Activated CD4-positive, alpha-beta T cell treated with anti-CD3 and anti-CD28 coated beads, Interleukin-2, amount 10 ng/mL, durations not matched to agents 7 days and 5 days (primary cell): ENCODE data around the gene BTBD17. TPM values are rescaled to one million over a fixed set of nuclear protein-coding genes. Genes with fewer than 3 reads are reported as not detected.
"Not testable (repeated sequence)": the region's sequence is repeated elsewhere in the genome, so short reads cannot be mapped to it uniquely, and the experiment has no call there.

Experiments used
- CTCF ChIA-PET: fragments of 350-600 bp; sonication (Branson Sonifier 250); formaldehyde crosslinking; loops from one replicate; lab custom pipeline; 2021; ENCODE audit warnings: antibody characterized with exemption; lab: Charles Lee
- POLR2A ChIA-PET: fragments of 350-600 bp; sonication (Branson Sonifier 250); formaldehyde crosslinking; loops from one replicate; lab custom pipeline; 2021; ENCODE audit warnings: antibody characterized with exemption; lab: Charles Lee
- DNase-seq: peaks from one replicate; pipeline ENCODE4 v3.0.0-alpha.2; 2020
- H3K27ac Mint-ChIP-seq: one replicate; pipeline ENCODE4 v1.8.0; 2021; ENCODE audit warnings: mild to moderate bottlenecking, moderate library complexity, mixed read lengths
- H3K27me3 Mint-ChIP-seq: one replicate; pipeline ENCODE4 v1.8.0; 2021; ENCODE audit warnings: mixed read lengths
- H3K36me3 Mint-ChIP-seq: one replicate; pipeline ENCODE4 v1.8.0; 2021; ENCODE audit warnings: low read depth, mixed read lengths
- H3K4me1 Mint-ChIP-seq: one replicate; pipeline ENCODE4 v1.8.0; 2021; ENCODE audit warnings: mixed read lengths
- H3K4me3 Mint-ChIP-seq: one replicate; pipeline ENCODE4 v1.8.0; 2021; ENCODE audit warnings: mild to moderate bottlenecking, moderate library complexity, mixed read lengths
- H3K9me3 Mint-ChIP-seq: one replicate; pipeline ENCODE4 v1.8.0; 2021; ENCODE audit warnings: mixed read lengths
- total RNA-seq, 2 experiments: library from RNA; stranded (reverse); gene quantifications; one replicate each; pipeline ENCODE4 v1.2.3, GENCODE V29; 2021

The BTBD17 gene
- not detected for total RNA-seq

DNA sequence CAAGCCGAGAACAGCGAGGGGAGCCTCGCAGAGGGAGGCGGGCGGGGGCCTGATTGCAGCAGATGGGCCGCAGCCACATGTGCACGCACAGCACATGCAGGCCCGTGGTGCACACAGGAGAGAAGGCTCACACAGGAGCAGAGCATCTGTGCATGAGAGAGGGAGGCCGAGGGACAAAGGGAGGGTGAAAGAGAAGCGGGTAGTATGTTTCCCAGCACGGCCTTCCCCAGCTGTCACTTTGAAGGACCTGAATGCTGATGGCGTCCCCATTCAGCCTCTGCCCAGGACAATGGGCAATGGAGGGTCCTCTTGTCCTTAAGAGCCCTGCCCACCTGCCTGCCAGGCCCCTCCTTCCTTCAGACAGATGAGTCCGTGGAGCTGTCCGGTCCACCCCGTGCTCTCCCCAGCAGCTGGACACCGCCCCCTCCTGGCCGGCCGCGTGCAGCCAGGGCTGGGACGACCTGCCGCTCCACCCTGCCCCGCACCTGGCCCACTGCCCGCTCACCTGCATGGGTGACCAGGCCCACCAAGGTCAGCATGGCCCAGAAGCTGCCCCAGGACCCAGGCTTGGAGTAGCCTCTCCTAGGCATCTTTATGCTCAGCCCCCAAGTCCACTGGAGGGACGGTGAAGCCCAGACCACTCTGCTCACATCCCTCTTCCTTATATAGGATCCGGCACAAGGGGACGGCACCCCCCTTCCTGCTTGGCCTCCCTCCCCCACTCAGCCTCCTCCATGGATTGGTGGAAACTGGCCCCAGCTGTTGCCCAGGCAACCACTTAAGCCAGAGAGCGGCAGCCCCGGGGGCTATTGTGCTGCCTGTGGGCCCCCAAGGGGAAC, at the start of gene BTBD17:
TSS of gene BTBD17 (minus strand) at position 639 of the 839 bp plus-strand sequence. CDS start at position 590, 49 bp downstream.
- ChIA-PET CTCF (interaction anchor here (0.9 to 3.2 kb wide), 6 partner anchors 9 to 232 kb away, joined by 3 to 11 read pairs (median 4); no protein-coding TSS in a partner anchor), POLR2A (no interaction called here)
- peaks cover 2% of the 10 kb centered on the region for H3K4me1 Mint-ChIP-seq
- no peaks in the 10 kb centered on the region for H3K9me3 Mint-ChIP-seq
- peaks cover 26% of the 10 kb centered on the region for H3K27me3 Mint-ChIP-seq
- H3K27ac Mint-ChIP-seq: no peak within 1 kb of the TSS
- H3K36me3 Mint-ChIP-seq: no peaks in the 10 kb centered on the region
- H3K4me3 Mint-ChIP-seq: no peak within 1 kb of the TSS
- DNase-seq: peak; percentile 37

GRCh38 chr17:74410001-74410443, 48.4 kb upstream of the BTBD17 start:
- CTCF ChIA-PET: interaction anchor here (2.2 kb wide), 1 partner anchor 31 kb away, joined by 4 read pairs; no protein-coding TSS in a partner anchor
- no peak overlapping the region for H3K27ac Mint-ChIP-seq

DNA sequence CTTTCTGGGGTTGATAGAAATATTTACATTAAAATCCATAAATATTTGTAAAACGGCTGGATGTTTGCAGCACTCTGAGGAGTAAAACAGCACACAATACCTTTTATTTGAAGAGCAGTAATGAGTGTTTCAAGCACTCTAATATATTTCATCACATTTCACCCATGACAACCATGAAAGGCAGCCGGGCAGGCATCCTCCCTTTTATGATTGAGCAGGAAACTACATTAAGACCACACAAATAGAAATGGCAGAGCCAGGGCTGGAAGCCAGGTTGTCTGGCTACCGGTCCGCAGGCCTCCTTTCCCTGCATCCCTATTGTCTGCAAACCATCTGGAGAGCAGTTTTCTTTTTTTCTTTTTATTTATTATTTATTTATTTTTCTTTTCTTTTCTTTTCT, 47.1 kb upstream of the BTBD17 start:
- Mint-ChIP-seq H3K27ac (no peak overlapping the region), H3K27me3 (peaks cover 2% of the 10 kb centered on the region), H3K4me1 (peaks cover 1% of the 10 kb centered on the region), H3K36me3 (no peaks in the 10 kb centered on the region), H3K9me3 (no peaks in the 10 kb centered on the region), H3K4me3 (no peak overlapping the region)
- ChIA-PET CTCF (interaction anchor here (2.2 kb wide), 1 partner anchor 30 kb away, joined by 4 read pairs; no protein-coding TSS in a partner anchor), POLR2A (no interaction called here)
- no peak for DNase-seq

More at GRCh38 chr17:74410001-74410443, 48.4 kb upstream of the BTBD17 start:
- POLR2A ChIA-PET: no interaction called here
- Mint-ChIP-seq H3K4me1 (peaks cover 1% of the 10 kb centered on the region), H3K36me3 (no peaks in the 10 kb centered on the region), H3K9me3 (no peaks in the 10 kb centered on the region), H3K27me3 (peaks cover 2% of the 10 kb centered on the region), H3K4me3 (no peak overlapping the region)
- no peak for DNase-seq

DNA sequence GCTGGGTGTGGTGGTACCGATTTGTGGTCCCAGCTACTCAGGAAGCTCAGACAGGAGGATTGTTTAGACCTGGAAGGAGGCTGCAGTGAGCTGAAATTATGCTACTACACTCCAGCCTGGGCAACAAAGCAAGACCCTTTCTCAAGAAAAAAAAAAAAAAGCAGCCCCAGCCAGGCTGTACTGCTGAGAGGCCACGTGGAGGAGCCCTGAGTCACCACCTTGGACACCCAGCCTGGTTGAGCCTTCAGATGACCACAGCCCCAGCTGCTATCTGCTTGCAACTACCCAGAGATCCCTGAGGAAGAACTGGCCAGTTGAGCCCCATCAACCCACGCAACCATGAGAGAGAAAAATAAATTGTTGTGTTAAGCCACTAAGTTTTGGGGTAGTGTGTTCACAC, 46.6 kb upstream of the BTBD17 start:
- CTCF ChIA-PET: no interaction called here
- Mint-ChIP-seq H3K4me3 (no peak overlapping the region), H3K36me3 (no peaks in the 10 kb centered on the region), H3K4me1 (peaks cover 1% of the 10 kb centered on the region), H3K9me3 (no peaks in the 10 kb centered on the region), H3K27me3 (peaks cover 2% of the 10 kb centered on the region), H3K27ac (no peak overlapping the region)
- DNase-seq: no peak
- POLR2A ChIA-PET: no interaction called here

DNA sequence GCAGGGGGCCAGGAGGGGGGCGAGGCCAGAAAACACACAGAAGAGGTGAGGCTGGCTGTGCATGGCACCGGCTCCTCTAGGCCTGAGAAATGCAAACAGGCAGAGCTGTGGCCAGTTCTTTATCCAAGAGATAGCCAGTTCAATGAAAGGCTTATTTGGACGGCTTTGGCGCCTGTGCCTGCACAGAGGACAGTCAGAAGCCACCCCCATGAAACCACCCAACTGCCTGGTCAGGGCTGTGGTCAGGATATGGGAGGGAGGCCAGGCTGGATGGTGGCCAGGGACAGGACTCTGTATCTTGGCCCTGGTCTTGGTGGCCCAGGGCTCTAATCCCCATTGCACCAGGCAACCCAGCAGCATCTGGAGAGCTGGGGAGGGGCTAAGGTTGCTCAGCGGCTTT, 45.7 kb upstream of the BTBD17 start:
- Mint-ChIP-seq H3K9me3 (no peaks in the 10 kb centered on the region), H3K27me3 (peaks cover 2% of the 10 kb centered on the region), H3K4me3 (no peak overlapping the region), H3K4me1 (peaks cover 1% of the 10 kb centered on the region), H3K27ac (no peak overlapping the region), H3K36me3 (no peaks in the 10 kb centered on the region)
- DNase-seq: no peak
- CTCF ChIA-PET: no interaction called here
- POLR2A ChIA-PET: interaction anchor here (0.5 kb wide), 1 partner anchor 109 kb away, joined by 4 read pairs; no protein-coding TSS in a partner anchor

- not testable (repeated sequence) for H3K27me3 Mint-ChIP-seq, H3K36me3 Mint-ChIP-seq, H3K4me3 Mint-ChIP-seq, H3K27ac Mint-ChIP-seq, H3K9me3 Mint-ChIP-seq, DNase-seq, H3K4me1 Mint-ChIP-seq
- CTCF ChIA-PET: interaction anchor here (1.1 to 1.4 kb wide), 2 partner anchors 26 to 37 kb away, joined by 4 to 5 read pairs; no protein-coding TSS in a partner anchor
- POLR2A ChIA-PET: interaction anchor here (0.7 kb wide), 1 partner anchor 77 kb away, joined by 3 read pairs; no protein-coding TSS in a partner anchor
These were observed 43.6 kb upstream of the BTBD17 start for GRCh38 chr17:74405311-74405710.

DNA sequence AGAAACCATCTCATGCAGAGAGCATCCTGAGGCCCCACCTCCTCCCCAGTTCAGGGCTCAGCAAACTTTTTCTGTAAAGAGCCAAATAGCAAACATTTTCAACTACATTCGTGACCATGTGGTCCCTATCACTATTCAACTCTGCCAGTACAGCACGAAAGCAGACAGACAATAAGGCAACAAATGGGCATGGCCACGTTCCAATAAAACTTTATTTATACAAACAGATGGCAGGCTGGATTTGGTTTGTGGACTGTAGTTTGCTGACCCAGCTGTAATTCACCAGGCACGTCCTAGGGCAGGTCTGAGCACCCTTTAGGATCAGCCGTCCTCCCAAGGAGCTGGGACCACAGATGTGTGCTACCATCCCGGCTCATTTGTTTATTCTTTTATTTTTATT, 43.1 kb upstream of the BTBD17 start:
- Mint-ChIP-seq H3K27ac (no peak overlapping the region), H3K27me3 (peaks cover 2% of the 10 kb centered on the region), H3K36me3 (no peaks in the 10 kb centered on the region), H3K4me3 (no peak overlapping the region), H3K4me1 (peaks cover 1% of the 10 kb centered on the region), H3K9me3 (no peaks in the 10 kb centered on the region)
- CTCF ChIA-PET: interaction anchor here (1.1 kb wide), 1 partner anchor 20 kb away, joined by 3 read pairs; no protein-coding TSS in a partner anchor
- no peak for DNase-seq
- POLR2A ChIA-PET: interaction anchor here (0.7 kb wide), 1 partner anchor 77 kb away, joined by 3 read pairs; no protein-coding TSS in a partner anchor

- ChIA-PET CTCF (interaction anchor here (1.1 kb wide), 1 partner anchor 19 kb away, joined by 3 read pairs; no protein-coding TSS in a partner anchor), POLR2A (no interaction called here)
- Mint-ChIP-seq H3K4me3 (no peak overlapping the region), H3K36me3 (no peaks in the 10 kb centered on the region), H3K4me1 (peaks cover 1% of the 10 kb centered on the region), H3K27me3 (peaks cover 4% of the 10 kb centered on the region), H3K27ac (no peak overlapping the region), H3K9me3 (no peaks in the 10 kb centered on the region)
- DNase-seq: no peak
These were observed 42.5 kb upstream of the BTBD17 start for GRCh38 chr17:74404218-74404617.

GRCh38 chr17:74403512-74404137, 42.0 kb upstream of the BTBD17 start:
- ChIA-PET CTCF (interaction anchor here (0.7 to 1.6 kb wide), 3 partner anchors 19 to 51 kb away, joined by 3 to 4 read pairs (median 3); no protein-coding TSS in a partner anchor), POLR2A (no interaction called here)
- no peak overlapping the region for H3K27ac Mint-ChIP-seq
- no peaks in the 10 kb centered on the region for H3K9me3 Mint-ChIP-seq
- no peak overlapping the region for H3K4me3 Mint-ChIP-seq
- H3K36me3 Mint-ChIP-seq: no peaks in the 10 kb centered on the region
- H3K27me3 Mint-ChIP-seq: peaks cover 10% of the 10 kb centered on the region
- H3K4me1 Mint-ChIP-seq: peaks cover 1% of the 10 kb centered on the region
- no peak for DNase-seq

DNA sequence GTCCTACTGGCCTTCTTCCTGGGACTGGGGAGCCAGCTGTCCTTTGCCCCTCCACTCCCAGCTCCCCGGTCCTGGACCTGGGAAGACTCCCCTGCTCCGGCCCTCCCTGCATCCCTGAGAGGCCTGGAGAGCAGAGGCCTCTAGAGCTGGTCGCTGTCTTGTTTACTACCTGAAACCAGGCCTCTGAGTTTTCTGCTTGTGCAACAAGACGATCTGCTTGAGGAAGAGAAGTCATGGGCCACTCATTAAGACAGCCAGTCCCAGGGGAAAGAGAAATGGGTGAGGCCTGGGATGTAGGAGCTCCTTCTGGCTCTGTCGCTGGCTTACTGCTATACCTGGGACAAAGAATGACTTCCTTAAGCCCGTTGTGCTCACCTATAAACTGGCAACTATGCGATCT, 40.4 kb upstream of the BTBD17 start:
- ChIA-PET POLR2A (no interaction called here), CTCF (interaction anchor here (0.7 to 1.6 kb wide), 3 partner anchors 9 to 180 kb away, joined by 3 to 5 read pairs (median 4); no protein-coding TSS in a partner anchor)
- DNase-seq: no peak
- H3K9me3 Mint-ChIP-seq: no peaks in the 10 kb centered on the region
- peaks cover under 1% of the 10 kb centered on the region for H3K4me1 Mint-ChIP-seq
- no peaks in the 10 kb centered on the region for H3K36me3 Mint-ChIP-seq
- H3K27me3 Mint-ChIP-seq: peaks cover 10% of the 10 kb centered on the region
- H3K4me3 Mint-ChIP-seq: no peak overlapping the region
- H3K27ac Mint-ChIP-seq: no peak overlapping the region

DNA sequence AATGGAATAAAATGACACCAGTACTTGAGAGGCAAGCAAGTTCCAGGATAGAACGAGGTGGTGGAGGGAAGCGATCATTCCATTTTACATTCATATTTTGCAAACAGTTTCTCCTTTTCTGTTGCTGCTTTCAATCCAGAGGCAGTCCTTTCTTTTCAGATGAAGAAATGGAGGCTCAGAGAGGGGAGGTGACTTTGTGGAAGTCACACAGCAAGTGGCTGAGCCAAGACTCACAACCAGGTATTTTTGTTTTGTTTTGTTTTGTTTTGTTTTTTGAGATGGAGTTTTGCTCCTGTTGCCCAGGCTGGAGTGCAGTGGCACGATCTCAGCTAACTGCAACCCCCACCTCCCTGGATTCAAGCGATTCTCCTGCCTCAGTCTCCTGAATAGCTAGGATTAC, 34.9 kb upstream of the BTBD17 start:
- Mint-ChIP-seq H3K4me1 (no peaks in the 10 kb centered on the region), H3K4me3 (no peak overlapping the region), H3K27ac (no peak overlapping the region), H3K9me3 (no peaks in the 10 kb centered on the region), H3K27me3 (peaks cover 10% of the 10 kb centered on the region), H3K36me3 (no peaks in the 10 kb centered on the region)
- ChIA-PET POLR2A (no interaction called here), CTCF (interaction anchor here (0.7 kb wide), 1 partner anchor 524 kb away, joined by 3 read pairs; no protein-coding TSS in a partner anchor)
- no peak for DNase-seq

DNA sequence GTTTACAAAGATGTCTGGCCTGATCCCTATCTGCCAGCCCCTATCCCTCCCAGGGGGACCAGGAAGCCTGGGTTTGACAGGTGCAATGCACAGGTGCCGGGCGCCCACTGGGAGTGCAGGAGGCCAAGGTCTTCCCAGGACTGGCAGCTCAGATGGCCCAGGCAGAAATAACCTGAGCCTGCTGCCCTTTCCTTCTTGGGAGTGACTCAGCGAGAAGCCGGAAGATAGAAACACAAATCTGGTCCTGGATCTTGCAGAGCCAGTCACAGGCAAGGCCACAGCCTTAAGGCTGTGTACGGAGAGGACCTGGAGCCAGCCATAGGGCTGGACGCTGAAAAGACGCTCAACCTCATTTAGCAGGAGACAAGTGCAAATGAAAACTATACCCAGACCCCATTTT, 33.3 kb upstream of the BTBD17 start:
- Mint-ChIP-seq H3K4me3 (no peak overlapping the region), H3K36me3 (no peaks in the 10 kb centered on the region), H3K27me3 (peaks cover 9% of the 10 kb centered on the region), H3K27ac (no peak overlapping the region), H3K9me3 (no peaks in the 10 kb centered on the region), H3K4me1 (no peaks in the 10 kb centered on the region)
- ChIA-PET CTCF (interaction anchor here (1.4 kb wide), 1 partner anchor 16 kb away, joined by 4 read pairs; no protein-coding TSS in a partner anchor), POLR2A (no interaction called here)
- DNase-seq: no peak
